K562 (cell line): Measurements from ENCODE around the gene C7.

Source experiments
- MECOM ChIP-seq: fragments of 250-450 bp; sonication (Bioruptor Pico); IDR thresholded peaks from 2 replicates; pipeline ENCODE4 v1.8.0; 2022; ENCODE audit warnings: inconsistent platforms
- U2AF1 ChIP-seq: fragments of 200-400 bp; formaldehyde crosslinking; optimal IDR thresholded peaks from 2 replicates; pipeline ENCODE3; 2017; ENCODE audit warnings: mild to moderate bottlenecking, low read depth, low read length, moderate library complexity
- YY1 ChIP-seq, 3 experiments: IDR thresholded peaks; 2 replicates each; pipeline ENCODE4 v1.6.1; 2011; ENCODE audit warnings: low read length in 2 of 3, mild to moderate bottlenecking in 2 of 3, moderate library complexity in 2 of 3, borderline replicate concordance in 1 of 3, control low read depth in 1 of 3, low read depth in 1 of 3; ENCODE audit not compliant: insufficient read depth in 3 of 3, insufficient replicate concordance in 2 of 3, control insufficient read depth in 1 of 3, insufficient read length in 1 of 3; ENCODE audit errors: extremely low read depth in 1 of 3
- ZNF212 ChIP-seq: fragments of 450-650 bp; formaldehyde crosslinking; IDR thresholded peaks from 2 replicates; pipeline ENCODE4 v1.4.0; 2020; ENCODE audit warnings: mild to moderate bottlenecking
- ZNF232 ChIP-seq: sonication (generic); formaldehyde crosslinking; IDR thresholded peaks from 2 replicates; pipeline ENCODE4 v1.8.0; 2022; ENCODE audit warnings: mild to moderate bottlenecking, missing genetic modification reagents
- ZNF398 ChIP-seq: fragments of 250-450 bp; sonication (Bioruptor Pico); IDR thresholded peaks from 2 replicates; pipeline ENCODE4 v1.8.0; 2021; ENCODE audit warnings: moderate library complexity, mild to moderate bottlenecking, inconsistent platforms
- TF ChIP-seq, protein P1 (sequence below), 3 experiments: IDR thresholded peaks in 2 of 3; conservative IDR thresholded peaks in 1 of 3; 2 replicates each; pipeline ENCODE4 v1.5.1; 2011 to 2012; ENCODE audit warnings: low read length in 3 of 3, mild to moderate bottlenecking in 3 of 3, control low read depth in 2 of 3, improper control_type of control experiment in 1 of 3, inconsistent platforms in 1 of 3, low read depth in 1 of 3, mixed read lengths in 1 of 3, moderate library complexity in 1 of 3; ENCODE audit not compliant: insufficient read depth in 2 of 3

GRCh38 chr5:40911266-40911665 lies 2.0 kb downstream of the C7 start:
- TF ChIP-seq, protein P1, sequence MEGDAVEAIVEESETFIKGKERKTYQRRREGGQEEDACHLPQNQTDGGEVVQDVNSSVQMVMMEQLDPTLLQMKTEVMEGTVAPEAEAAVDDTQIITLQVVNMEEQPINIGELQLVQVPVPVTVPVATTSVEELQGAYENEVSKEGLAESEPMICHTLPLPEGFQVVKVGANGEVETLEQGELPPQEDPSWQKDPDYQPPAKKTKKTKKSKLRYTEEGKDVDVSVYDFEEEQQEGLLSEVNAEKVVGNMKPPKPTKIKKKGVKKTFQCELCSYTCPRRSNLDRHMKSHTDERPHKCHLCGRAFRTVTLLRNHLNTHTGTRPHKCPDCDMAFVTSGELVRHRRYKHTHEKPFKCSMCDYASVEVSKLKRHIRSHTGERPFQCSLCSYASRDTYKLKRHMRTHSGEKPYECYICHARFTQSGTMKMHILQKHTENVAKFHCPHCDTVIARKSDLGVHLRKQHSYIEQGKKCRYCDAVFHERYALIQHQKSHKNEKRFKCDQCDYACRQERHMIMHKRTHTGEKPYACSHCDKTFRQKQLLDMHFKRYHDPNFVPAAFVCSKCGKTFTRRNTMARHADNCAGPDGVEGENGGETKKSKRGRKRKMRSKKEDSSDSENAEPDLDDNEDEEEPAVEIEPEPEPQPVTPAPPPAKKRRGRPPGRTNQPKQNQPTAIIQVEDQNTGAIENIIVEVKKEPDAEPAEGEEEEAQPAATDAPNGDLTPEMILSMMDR (IDR thresholded peaks at IDR 0.05 in 2 of 3, conservative IDR thresholded peaks at IDR 0.05 in 1 of 3; ENCODE audit: insufficient read depth in 2 of 3, low read depth in 1 of 3, low read length in 3 of 3), result no peak
- TF ChIP-seq ZNF232 (no peak), ZNF398 (CRISPR knock-in tag) (no peak), U2AF1 (no peak), YY1 (IDR thresholded peaks at IDR 0.05; ENCODE audit: borderline replicate concordance in 1 of 3, control insufficient read depth in 1 of 3, extremely low read depth in 1 of 3, insufficient read depth in 3 of 3, insufficient read length in 1 of 3, insufficient replicate concordance in 2 of 3, low read depth in 1 of 3, low read length in 2 of 3) (no peak), MECOM (CRISPR knock-in tag) (no peak), ZNF212 (CRISPR knock-in tag) (no peak)
